Osteocyte (in vitro differentiated cells): ENCODE data around the gene PKN2. TPM values are rescaled to one million over a fixed set of nuclear protein-coding genes. Genes with fewer than 3 reads are reported as not detected.

Experiments
- DNase-seq: peaks from one replicate; pipeline ENCODE4 v3.0.0; 2021; ENCODE audit warnings: mixed read lengths; ENCODE audit not compliant: unreplicated experiment; ENCODE audit errors: extremely low spot score
- H3K27ac Mint-ChIP-seq: one replicate; pipeline ENCODE4 v1.8.0; 2021; ENCODE audit warnings: mild to moderate bottlenecking, mixed read lengths; ENCODE audit not compliant: unreplicated experiment
- H3K27me3 Mint-ChIP-seq: one replicate; pipeline ENCODE4 v1.8.0; 2021; ENCODE audit warnings: mixed read lengths; ENCODE audit not compliant: unreplicated experiment
- H3K36me3 Mint-ChIP-seq: one replicate; pipeline ENCODE4 v1.8.0; 2021; ENCODE audit warnings: mixed read lengths; ENCODE audit not compliant: unreplicated experiment
- H3K4me1 Mint-ChIP-seq: one replicate; pipeline ENCODE4 v1.8.0; 2021; ENCODE audit warnings: mixed read lengths; ENCODE audit not compliant: unreplicated experiment
- H3K4me3 Mint-ChIP-seq: one replicate; pipeline ENCODE4 v1.8.0; 2021; ENCODE audit warnings: mild to moderate bottlenecking, moderate library complexity, mixed read lengths; ENCODE audit not compliant: unreplicated experiment
- H3K9me3 Mint-ChIP-seq: one replicate; pipeline ENCODE4 v1.8.0; 2021; ENCODE audit warnings: mixed read lengths; ENCODE audit not compliant: unreplicated experiment
- total RNA-seq: library from RNA; stranded (reverse); gene quantifications from 2 replicates; pipeline ENCODE4 v1.2.1, GENCODE V29; 2021
- TF ChIP-seq, protein P1 (sequence below): fragments of 200-600 bp; sonication (generic); IDR thresholded peaks from 2 replicates; pipeline ENCODE4 v1.5.0; 2021; ENCODE audit warnings: antibody characterized with exemption, mild to moderate bottlenecking, moderate library complexity

PKN2 gene
- total RNA-seq, 1 donor from 2014 or later: 46.8 TPM

DNA sequence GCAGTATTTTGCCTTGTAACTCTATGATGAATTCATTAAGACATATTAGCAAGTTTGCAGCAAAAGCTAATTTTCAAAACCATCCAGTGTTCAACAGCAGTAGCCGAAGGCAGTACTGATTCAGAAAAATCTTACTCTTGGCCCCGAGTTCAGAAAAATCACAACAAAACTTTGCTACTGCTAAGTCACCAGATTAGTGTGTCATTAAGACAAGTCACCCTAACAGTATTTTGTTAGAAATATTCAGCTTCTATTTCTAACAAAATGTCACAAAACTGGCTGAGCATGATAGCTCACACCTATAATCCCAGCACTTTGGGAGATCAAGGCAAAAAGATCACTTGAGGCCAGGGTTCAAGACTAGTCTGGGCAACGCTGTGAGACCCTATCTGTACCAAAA, 199.1 kb downstream of the PKN2 start:
- Mint-ChIP-seq H3K36me3 (peaks cover 17% of the 10 kb centered on the region), H3K27ac (no peak overlapping the region), H3K4me3 (no peak overlapping the region)

More for the DNA sequence above, 199.1 kb downstream of the PKN2 start:
- no peaks in the 10 kb centered on the region for H3K4me1 Mint-ChIP-seq
- no peak for DNase-seq
- H3K9me3 Mint-ChIP-seq: no peaks in the 10 kb centered on the region
- no peaks in the 10 kb centered on the region for H3K27me3 Mint-ChIP-seq
- TF ChIP-seq, protein P1, sequence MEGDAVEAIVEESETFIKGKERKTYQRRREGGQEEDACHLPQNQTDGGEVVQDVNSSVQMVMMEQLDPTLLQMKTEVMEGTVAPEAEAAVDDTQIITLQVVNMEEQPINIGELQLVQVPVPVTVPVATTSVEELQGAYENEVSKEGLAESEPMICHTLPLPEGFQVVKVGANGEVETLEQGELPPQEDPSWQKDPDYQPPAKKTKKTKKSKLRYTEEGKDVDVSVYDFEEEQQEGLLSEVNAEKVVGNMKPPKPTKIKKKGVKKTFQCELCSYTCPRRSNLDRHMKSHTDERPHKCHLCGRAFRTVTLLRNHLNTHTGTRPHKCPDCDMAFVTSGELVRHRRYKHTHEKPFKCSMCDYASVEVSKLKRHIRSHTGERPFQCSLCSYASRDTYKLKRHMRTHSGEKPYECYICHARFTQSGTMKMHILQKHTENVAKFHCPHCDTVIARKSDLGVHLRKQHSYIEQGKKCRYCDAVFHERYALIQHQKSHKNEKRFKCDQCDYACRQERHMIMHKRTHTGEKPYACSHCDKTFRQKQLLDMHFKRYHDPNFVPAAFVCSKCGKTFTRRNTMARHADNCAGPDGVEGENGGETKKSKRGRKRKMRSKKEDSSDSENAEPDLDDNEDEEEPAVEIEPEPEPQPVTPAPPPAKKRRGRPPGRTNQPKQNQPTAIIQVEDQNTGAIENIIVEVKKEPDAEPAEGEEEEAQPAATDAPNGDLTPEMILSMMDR: no peak

Other genes starting within 250 kb of the PKN2 start
- gene GTF2B, start 207.3 kb downstream of the PKN2 start, total RNA-seq: 25.5 and 27.3 TPM in 2 replicates